Tibial artery (tissue), 4 donors: ENCODE measurements around the gene WIF1.

Source experiments
- DNase-seq, 2 donors: peaks; one replicate each; pipeline ENCODE4 v3.0.0-alpha.2; 2019
- H3K27ac ChIP-seq, 2 donors: fragments of 200-600 bp; sonication (generic) in 1 of 2; 1 replicate in 1 of 2; 2 replicates in 1 of 2; pipeline ENCODE4 v1.5.1; 2018 to 2019; ENCODE audit warnings: mild to moderate bottlenecking in 1 of 2
- H3K27me3 ChIP-seq, 2 donors: fragments of 200-600 bp; sonication (generic) in 1 of 2; one replicate each; pipeline versions ENCODE4 v1.5.1 to v1.6.0; 2016 to 2019
- H3K36me3 ChIP-seq, 3 donors: fragments of 200-600 bp; sonication (generic) in 2 of 3; one replicate each; pipeline ENCODE4 v1.5.1; 2016 to 2019; ENCODE audit warnings: mild to moderate bottlenecking in 2 of 3
- H3K4me1 ChIP-seq, 4 donors: fragments of 200-600 bp; sonication (generic) in 2 of 4; 1 replicate in 3 of 4; 2 replicates in 1 of 4; pipeline ENCODE4 v1.5.1; 2016 to 2019
- H3K4me3 ChIP-seq, 2 donors: fragments of 200-600 bp; sonication (generic) in 1 of 2; 1 replicate in 1 of 2; 2 replicates in 1 of 2; pipeline ENCODE4 v1.5.1; 2018 to 2019; ENCODE audit warnings: mild to moderate bottlenecking in 2 of 2
- H3K9me3 ChIP-seq, 3 donors: fragments of 200-600 bp; sonication (generic) in 1 of 3; one replicate each; pipeline ENCODE4 v1.5.1; 2016 to 2019
- CTCF ChIP-seq, 2 experiments: fragments of 200-600 bp in 1 of 2; fragments of 450-650 bp in 1 of 2; IDR thresholded peaks; one replicate each; pipeline ENCODE4 v1.5.1; 2017 to 2019; ENCODE audit warnings: antibody characterized with exemption in 2 of 2, mild to moderate bottlenecking in 1 of 2, moderate library complexity in 1 of 2
- intact Hi-C: fragments of 100-400 bp; cut with DNase I; formaldehyde crosslinking; loops from one replicate; pipeline ENCODE4 v1.15.0; 2023; ENCODE audit warnings: low total_unique reads

The WIF1 gene

GRCh38 chr12:65152596-65152995 is 31.5 kb upstream of the WIF1 start:
- Histone ChIP-seq H3K4me3 (no peak overlapping the region), H3K36me3 (no peaks in the 10 kb centered on the region), H3K4me1 (no peaks in the 10 kb centered on the region), H3K9me3 (no peaks in the 10 kb centered on the region), H3K27ac (no peak overlapping the region), H3K27me3 (peaks cover 0 to 5% of the 10 kb centered on the region in 2 donors)
- intact Hi-C loops, result no loop called here
- TF ChIP-seq CTCF (IDR thresholded peaks at IDR 0.05), result no peak
- no peak for DNase-seq

- Histone ChIP-seq H3K4me3 (no peak overlapping the region), H3K9me3 (no peaks in the 10 kb centered on the region), H3K4me1 (no peaks in the 10 kb centered on the region), H3K27me3 (peaks cover 0 to 5% of the 10 kb centered on the region in 2 donors), H3K36me3 (no peaks in the 10 kb centered on the region), H3K27ac (no peak overlapping the region)
- DNase-seq, result no peak
- no peak for TF ChIP-seq CTCF (IDR thresholded peaks at IDR 0.05)
- intact Hi-C loops, result no loop called here
These were observed 30.9 kb upstream of the WIF1 start for GRCh38 chr12:65152012-65152411.

GRCh38 chr12:65147312-65147905 is 26.3 kb upstream of the WIF1 start:
- no peak overlapping the region for H3K4me3 ChIP-seq

GRCh38 chr12:65140738-65141137 is 19.6 kb upstream of the WIF1 start:
- intact Hi-C loops, result no loop called here
- no peak for TF ChIP-seq CTCF (IDR thresholded peaks at IDR 0.05)

More at GRCh38 chr12:65147312-65147905, 26.3 kb upstream of the WIF1 start:
- Histone ChIP-seq H3K36me3 (no peaks in the 10 kb centered on the region), H3K9me3 (no peaks in the 10 kb centered on the region), H3K27ac (no peak overlapping the region), H3K4me1 (no peaks in the 10 kb centered on the region), H3K27me3 (peaks cover 0 to 3% of the 10 kb centered on the region in 2 donors)
- TF ChIP-seq CTCF (IDR thresholded peaks at IDR 0.05), result no peak
- intact Hi-C loops, result no loop called here
- no peak for DNase-seq

GRCh38 chr12:65139389-65139788 is 18.3 kb upstream of the WIF1 start:
- TF ChIP-seq CTCF (IDR thresholded peaks at IDR 0.05), result no peak
- intact Hi-C loops, result no loop called here
- H3K36me3 ChIP-seq, result no peaks in the 10 kb centered on the region
- H3K4me3 ChIP-seq, result no peak overlapping the region
- DNase-seq, result no peak
- H3K27ac ChIP-seq, result no peak overlapping the region
- peaks cover 0 to 3% of the 10 kb centered on the region in 2 donors for H3K27me3 ChIP-seq
- H3K4me1 ChIP-seq, result no peaks in the 10 kb centered on the region
- no peaks in the 10 kb centered on the region for H3K9me3 ChIP-seq

More at GRCh38 chr12:65140738-65141137, 19.6 kb upstream of the WIF1 start:
- H3K36me3 ChIP-seq, result no peaks in the 10 kb centered on the region
- no peak for DNase-seq
- no peaks in the 10 kb centered on the region for H3K9me3 ChIP-seq
- H3K4me3 ChIP-seq, result no peak overlapping the region
- H3K4me1 ChIP-seq, result no peaks in the 10 kb centered on the region
- peaks cover 0 to 3% of the 10 kb centered on the region in 2 donors for H3K27me3 ChIP-seq
- H3K27ac ChIP-seq, result no peak overlapping the region

GRCh38 chr12:65133879-65134278 is 12.8 kb upstream of the WIF1 start:
- H3K9me3 ChIP-seq, result no peaks in the 10 kb centered on the region
- TF ChIP-seq CTCF (IDR thresholded peaks at IDR 0.05), result no peak
- no peaks in the 10 kb centered on the region for H3K4me1 ChIP-seq
- no peak overlapping the region for H3K4me3 ChIP-seq
- no peak for DNase-seq
- intact Hi-C loops, result no loop called here
- H3K27ac ChIP-seq, result no peak overlapping the region
- no peaks in the 10 kb centered on the region for H3K27me3 ChIP-seq
- H3K36me3 ChIP-seq, result no peaks in the 10 kb centered on the region
